Activated B cell treated with CpG ODN at 0.5 μM for 24 hours (primary cell): Measurements from ENCODE around the gene RUFY3. TPM values are rescaled to one million over a fixed set of nuclear protein-coding genes. Genes with fewer than 3 reads are reported as not detected.

Experiments used
- ATAC-seq: fragments of 200-7000 bp; cut with Tn5 transposase; one replicate; pipeline ENCODE4 v1.10.0; 2021; ENCODE audit warnings: low read depth, mild to moderate bottlenecking, moderate library complexity
- CTCF ChIA-PET: fragments of 350-600 bp; sonication (Branson Sonifier 250); formaldehyde crosslinking; loops from one replicate; lab custom pipeline; 2021; ENCODE audit warnings: antibody characterized with exemption; lab: Charles Lee
- POLR2A ChIA-PET: fragments of 350-600 bp; sonication (Branson Sonifier 250); formaldehyde crosslinking; loops from one replicate; lab custom pipeline; 2021; ENCODE audit warnings: antibody characterized with exemption; lab: Charles Lee
- DNase-seq: peaks from one replicate; pipeline ENCODE4 v3.0.0; 2022
- H3K27ac Mint-ChIP-seq: one replicate; pipeline ENCODE4 v1.8.0; 2020; ENCODE audit warnings: mixed read lengths
- H3K27me3 Mint-ChIP-seq: one replicate; pipeline ENCODE4 v1.8.0; 2021; ENCODE audit warnings: mixed read lengths
- H3K36me3 Mint-ChIP-seq: one replicate; pipeline ENCODE4 v1.8.0; 2021; ENCODE audit warnings: low read depth, mixed read lengths
- H3K4me1 Mint-ChIP-seq: one replicate; pipeline ENCODE4 v1.8.0; 2021; ENCODE audit warnings: mixed read lengths
- H3K4me3 Mint-ChIP-seq: one replicate; pipeline ENCODE4 v1.8.0; 2020; ENCODE audit warnings: mild to moderate bottlenecking, mixed read lengths
- H3K9me3 Mint-ChIP-seq: one replicate; pipeline ENCODE4 v1.8.0; 2020; ENCODE audit warnings: mixed read lengths
- intact Hi-C: fragments of 100-400 bp; cut with micrococcal nuclease; formaldehyde crosslinking; loops from one replicate; pipeline ENCODE4 v1.15.1; 2024
- total RNA-seq: library from RNA; stranded (reverse); gene quantifications from 2 replicates; pipeline ENCODE4 v1.2.3, GENCODE V29; 2022
- TF ChIP-seq, protein P1 (sequence below): fragments of 200-600 bp; IDR thresholded peaks from one replicate; pipeline ENCODE4 v1.8.0; 2022; ENCODE audit warnings: antibody characterized with exemption, mild to moderate bottlenecking

The RUFY3 gene
- total RNA-seq, 1 donor from 2014 or later, result 69.4 TPM

DNA sequence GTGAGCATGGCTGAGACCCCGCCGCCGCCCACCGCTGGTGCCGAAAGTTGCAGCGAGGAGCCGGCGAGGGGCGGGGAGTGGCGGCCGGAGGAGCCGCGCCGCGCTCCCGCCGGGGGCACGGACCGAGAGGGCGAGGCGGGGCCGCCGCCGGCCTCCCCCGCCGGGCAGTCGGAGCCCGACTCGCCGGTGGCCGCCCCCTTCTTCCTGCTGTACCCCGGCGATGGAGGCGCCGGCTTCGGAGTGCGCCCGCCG is 16.9 kb upstream of the RUFY3 start:
- no peaks in the 10 kb centered on the region for H3K9me3 Mint-ChIP-seq
- TF ChIP-seq, protein P1, sequence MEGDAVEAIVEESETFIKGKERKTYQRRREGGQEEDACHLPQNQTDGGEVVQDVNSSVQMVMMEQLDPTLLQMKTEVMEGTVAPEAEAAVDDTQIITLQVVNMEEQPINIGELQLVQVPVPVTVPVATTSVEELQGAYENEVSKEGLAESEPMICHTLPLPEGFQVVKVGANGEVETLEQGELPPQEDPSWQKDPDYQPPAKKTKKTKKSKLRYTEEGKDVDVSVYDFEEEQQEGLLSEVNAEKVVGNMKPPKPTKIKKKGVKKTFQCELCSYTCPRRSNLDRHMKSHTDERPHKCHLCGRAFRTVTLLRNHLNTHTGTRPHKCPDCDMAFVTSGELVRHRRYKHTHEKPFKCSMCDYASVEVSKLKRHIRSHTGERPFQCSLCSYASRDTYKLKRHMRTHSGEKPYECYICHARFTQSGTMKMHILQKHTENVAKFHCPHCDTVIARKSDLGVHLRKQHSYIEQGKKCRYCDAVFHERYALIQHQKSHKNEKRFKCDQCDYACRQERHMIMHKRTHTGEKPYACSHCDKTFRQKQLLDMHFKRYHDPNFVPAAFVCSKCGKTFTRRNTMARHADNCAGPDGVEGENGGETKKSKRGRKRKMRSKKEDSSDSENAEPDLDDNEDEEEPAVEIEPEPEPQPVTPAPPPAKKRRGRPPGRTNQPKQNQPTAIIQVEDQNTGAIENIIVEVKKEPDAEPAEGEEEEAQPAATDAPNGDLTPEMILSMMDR, result no peak
- H3K27ac Mint-ChIP-seq, result no peak overlapping the region
- H3K36me3 Mint-ChIP-seq, result peaks cover 3% of the 10 kb centered on the region
- ChIA-PET CTCF (interaction anchor here (0.9 to 5.6 kb wide), 8 partner anchors 10 to 305 kb away, joined by 3 to 50 read pairs (median 6); partner anchors contain the start of genes MOB1B and UTP3), POLR2A (interaction anchor here (0.5 to 6.1 kb wide), 18 partner anchors 9 to 289 kb away, joined by 3 to 91 read pairs (median 10); partner anchors contain the start of genes DCK, GRSF1, MOB1B and RUFY3)
- peak overlapping the region; percentile 93 for H3K4me3 Mint-ChIP-seq
- H3K4me1 Mint-ChIP-seq, result peaks cover 37% of the 10 kb centered on the region
- intact Hi-C loops, result loop anchor here (1.0 to 5.0 kb wide), 10 partner anchors 8 to 290 kb away; partner anchors contain the start of genes GRSF1, MOB1B and UTP3
- no peaks in the 10 kb centered on the region for H3K27me3 Mint-ChIP-seq
- DNase-seq, result peak; percentile 74
- ATAC-seq, result peak; percentile 28

DNA sequence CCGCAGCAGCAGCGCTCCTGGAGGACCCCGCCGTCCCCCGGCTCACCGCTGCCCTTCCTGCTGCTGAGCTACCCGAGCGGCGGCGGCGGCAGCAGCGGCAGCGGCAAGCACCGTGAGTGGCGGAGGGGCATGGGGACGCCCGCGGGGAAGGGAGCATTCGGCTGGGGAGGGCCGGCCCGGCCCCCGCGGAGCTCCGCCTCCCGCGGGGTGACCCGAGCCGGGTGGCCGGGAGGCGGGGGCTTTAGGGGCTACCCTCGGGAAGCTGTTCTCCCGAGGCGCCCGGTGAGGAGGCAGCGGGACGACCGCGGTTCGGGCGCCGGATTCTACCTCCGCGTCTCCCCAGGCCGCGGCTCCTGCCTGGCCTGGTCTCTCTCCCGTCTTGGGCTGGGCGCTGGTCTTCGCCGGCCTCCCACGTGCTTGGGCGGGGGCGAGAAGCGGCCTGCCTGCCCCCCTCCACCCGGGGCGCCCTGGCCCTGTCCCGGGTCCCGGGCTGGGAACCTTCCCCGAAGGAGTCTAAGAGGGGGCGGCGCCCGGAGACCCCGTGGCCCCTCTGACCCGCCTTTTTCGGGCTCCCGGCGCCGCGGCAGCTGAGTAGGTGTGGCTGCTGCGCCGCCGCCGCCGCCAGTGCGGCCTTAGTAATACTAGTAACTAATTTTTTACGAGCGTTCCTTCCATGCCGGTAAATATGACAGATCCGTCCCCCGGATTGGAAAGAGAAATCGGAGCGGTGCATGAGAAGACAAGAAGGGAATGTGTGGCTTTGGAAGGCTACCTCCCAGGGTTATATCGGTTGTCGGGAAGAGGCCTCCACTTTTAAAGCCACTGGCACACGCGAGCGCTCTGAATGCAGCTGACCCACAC is 16.4 kb upstream of the RUFY3 start:
- Mint-ChIP-seq H3K9me3 (no peaks in the 10 kb centered on the region), H3K4me1 (peaks cover 38% of the 10 kb centered on the region), H3K27ac (peak overlapping the region; percentile 92), H3K4me3 (peak overlapping the region; percentile 92), H3K27me3 (no peaks in the 10 kb centered on the region), H3K36me3 (peaks cover 3% of the 10 kb centered on the region)
- ChIA-PET CTCF (interaction anchor here (0.6 to 5.6 kb wide), 9 partner anchors 10 to 197 kb away, joined by 3 to 50 read pairs (median 6); partner anchors contain the start of genes MOB1B and UTP3), POLR2A (interaction anchor here (0.5 to 6.1 kb wide), 21 partner anchors 9 to 288 kb away, joined by 3 to 91 read pairs (median 10); partner anchors contain the start of genes DCK, GRSF1, MOB1B and RUFY3)
- ATAC-seq (peak; percentile 67), DNase-seq (peak; percentile 72)
- TF ChIP-seq, protein P1, result no peak
- intact Hi-C loops, result loop anchor here (1.0 to 5.0 kb wide), 6 partner anchors 8 to 289 kb away; partner anchors contain the start of gene MOB1B

GRCh38 chr4:70706044-70706461 is 15.7 kb upstream of the RUFY3 start:
- no peaks in the 10 kb centered on the region for H3K9me3 Mint-ChIP-seq

DNA sequence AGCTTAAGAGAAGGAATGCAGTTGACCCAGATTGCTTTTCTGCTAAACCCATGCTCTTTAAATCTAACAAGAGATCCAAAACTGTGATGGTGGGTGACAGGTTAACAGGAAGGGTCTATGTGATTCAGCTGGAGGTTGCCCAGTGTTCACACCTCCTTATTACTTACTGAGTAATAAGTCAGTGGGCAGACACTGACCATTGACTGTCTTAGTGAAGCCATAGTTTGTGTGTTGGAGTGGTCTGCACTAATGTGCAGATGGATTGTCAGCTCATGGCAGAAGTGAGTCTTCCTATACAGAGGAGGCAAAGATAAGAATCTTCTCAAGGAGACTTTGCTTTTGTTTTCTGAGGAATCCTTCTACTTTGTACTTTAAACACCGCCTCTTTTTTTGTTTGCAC is 15.2 kb upstream of the RUFY3 start:
- DNase-seq, result no peak
- peaks cover 3% of the 10 kb centered on the region for H3K36me3 Mint-ChIP-seq
- no peaks in the 10 kb centered on the region for H3K9me3 Mint-ChIP-seq
- ATAC-seq, result no peak
- CTCF ChIA-PET, result interaction anchor here (0.6 to 5.6 kb wide), 4 partner anchors 9 to 28 kb away, joined by 4 to 50 read pairs (median 28); partner anchors contain the start of gene UTP3
- H3K27me3 Mint-ChIP-seq, result no peaks in the 10 kb centered on the region
- peak overlapping the region; percentile 92 for H3K4me3 Mint-ChIP-seq
- peaks cover 40% of the 10 kb centered on the region for H3K4me1 Mint-ChIP-seq
- POLR2A ChIA-PET, result interaction anchor here (1.3 to 6.1 kb wide), 11 partner anchors 8 to 287 kb away, joined by 4 to 91 read pairs (median 17); partner anchors contain the start of genes DCK, GRSF1, RUFY3 and UTP3
- peak overlapping the region; percentile 92 for H3K27ac Mint-ChIP-seq
- TF ChIP-seq, protein P1, result no peak
- intact Hi-C loops, result loop anchor here (5.0 kb wide), 1 partner anchor 66 kb away; no protein-coding TSS in a partner anchor

More at GRCh38 chr4:70706044-70706461, 15.7 kb upstream of the RUFY3 start:
- Mint-ChIP-seq H3K36me3 (peaks cover 3% of the 10 kb centered on the region), H3K27me3 (no peaks in the 10 kb centered on the region), H3K27ac (peak overlapping the region; percentile 92), H3K4me3 (peak overlapping the region; percentile 92), H3K4me1 (peaks cover 38% of the 10 kb centered on the region)
- CTCF ChIA-PET, result interaction anchor here (0.6 to 5.6 kb wide), 5 partner anchors 9 to 49 kb away, joined by 4 to 50 read pairs (median 8); partner anchors contain the start of gene UTP3
- TF ChIP-seq, protein P1, result no peak
- DNase-seq (no peak), ATAC-seq (no peak)
- intact Hi-C loops, result loop anchor here (5.0 kb wide), 1 partner anchor 66 kb away; no protein-coding TSS in a partner anchor
- POLR2A ChIA-PET, result interaction anchor here (1.1 to 6.1 kb wide), 12 partner anchors 8 to 288 kb away, joined by 4 to 91 read pairs (median 16); partner anchors contain the start of genes DCK, GRSF1, RUFY3 and UTP3
